Dedifferentiated amniotic fluid mesenchymal stem cell (primary cell): ENCODE measurements around the gene RAB43.
"Not testable (repeated sequence)": the region's sequence is repeated elsewhere in the genome, so short reads cannot be mapped to it uniquely, and the experiment has no call there.

Experiments used
- DNase-seq: peaks from one replicate; pipeline ENCODE4 v3.0.0-alpha.2; 2016; ENCODE audit errors: extremely low spot score

RAB43 gene

GRCh38 chr3:129095285-129095684, 26.3 kb downstream of the RAB43 start:
- peak; percentile 10 for DNase-seq

GRCh38 chr3:129088312-129088711, 33.3 kb downstream of the RAB43 start:
- DNase-seq, result not testable (repeated sequence)

GRCh38 chr3:129087904-129088303, 33.7 kb downstream of the RAB43 start:
- not testable (repeated sequence) for DNase-seq

GRCh38 chr3:129087138-129087702, 34.4 kb downstream of the RAB43 start:
- peak; percentile 14 for DNase-seq

- DNase-seq, result peak; percentile 4
Measured at GRCh38 chr3:129085818-129086217, 35.8 kb downstream of the RAB43 start.

GRCh38 chr3:129085165-129085715, 36.4 kb downstream of the RAB43 start:
- DNase-seq, result peak; percentile 7

- DNase-seq, result no peak
Measured at GRCh38 chr3:129084501-129084900, 37.1 kb downstream of the RAB43 start.

GRCh38 chr3:129082026-129082425, 39.6 kb downstream of the RAB43 start:
- peak; percentile 1 for DNase-seq

- no peak for DNase-seq
Measured at GRCh38 chr3:129081503-129081902, 40.1 kb downstream of the RAB43 start.

GRCh38 chr3:129078510-129078909, 43.1 kb downstream of the RAB43 start:
- DNase-seq, result peak; percentile 0

- DNase-seq, result peak; percentile 12
Measured at GRCh38 chr3:129077222-129077621, 44.4 kb downstream of the RAB43 start.

GRCh38 chr3:129070086-129070885, 51.3 kb downstream of the RAB43 start:
- DNase-seq, result no peak

- DNase-seq, result not testable (repeated sequence)
Measured at GRCh38 chr3:129069313-129070085, 52.1 kb downstream of the RAB43 start.

GRCh38 chr3:129068291-129068886, 53.2 kb downstream of the RAB43 start:
- DNase-seq, result no peak

- DNase-seq, result not testable (repeated sequence)
Measured at GRCh38 chr3:129067719-129068118, 53.9 kb downstream of the RAB43 start.

GRCh38 chr3:129065720-129066073, 55.9 kb downstream of the RAB43 start:
- no peak for DNase-seq

- no peak for DNase-seq
Measured at GRCh38 chr3:129065016-129065719, 56.4 kb downstream of the RAB43 start.

GRCh38 chr3:129063841-129064482, 57.6 kb downstream of the RAB43 start:
- DNase-seq, result no peak

GRCh38 chr3:129063091-129063640, 58.4 kb downstream of the RAB43 start:
- DNase-seq, result no peak
